Caco-2 (cell line): ENCODE results near the gene C3orf18. TPM values are rescaled to one million over a fixed set of nuclear protein-coding genes. Genes with fewer than 3 reads are reported as not detected.

Source experiments
- BruUV-seq: library from RNA; stranded (reverse); fragments of 400-500 nt; replicated peaks from 2 replicates; lab custom pipeline; 2021; lab: Mats Ljungman, UMichigan
- CTCF ChIA-PET: fragments of 300-600 bp; sonication (Branson Sonifier 250); formaldehyde crosslinking; loops from one replicate; lab custom pipeline; 2022; ENCODE audit warnings: antibody characterized with exemption; lab: Charles Lee
- POLR2A ChIA-PET: fragments of 300-600 bp; sonication (Branson Sonifier 250); formaldehyde crosslinking; loops from one replicate; lab custom pipeline; 2022; ENCODE audit warnings: antibody characterized with exemption; lab: Charles Lee
- DNase-seq, 2 experiments: peaks; one replicate each; pipeline versions ENCODE4 v3.0.0 to v3.0.0-alpha.2; 2020 to 2022
- H3K27me3 ChIP-seq: replicated peaks from 2 replicates; pipeline ENCODE4 v1.6.0; 2011; ENCODE audit warnings: low read length; ENCODE audit not compliant: control insufficient read depth, insufficient read depth
- H3K36me3 ChIP-seq: 2 replicates; pipeline ENCODE4 v1.5.1; 2011; ENCODE audit warnings: low read length; ENCODE audit not compliant: control insufficient read depth, insufficient read depth
- H3K4me1 ChIP-seq: fragments of 250-450 bp; sonication (Bioruptor Pico); 2 replicates; pipeline ENCODE4 v1.5.1; 2020; ENCODE audit warnings: mild to moderate bottlenecking
- H3K4me3 ChIP-seq: 2 replicates; pipeline ENCODE4 v1.5.1; 2011; ENCODE audit warnings: low read depth, mild to moderate bottlenecking, control low read depth, low read length
- H3K9me3 ChIP-seq: fragments of 250-450 bp; sonication (Bioruptor Pico); 2 replicates; pipeline ENCODE4 v1.5.1; 2020; ENCODE audit warnings: mild to moderate bottlenecking, moderate library complexity
- H3K27ac Mint-ChIP-seq: one replicate; pipeline ENCODE4 v1.8.0; 2022; ENCODE audit warnings: mixed read lengths; ENCODE audit not compliant: unreplicated experiment
- H3K27me3 Mint-ChIP-seq: one replicate; pipeline ENCODE4 v1.8.0; 2022; ENCODE audit warnings: mixed read lengths; ENCODE audit not compliant: insufficient read depth, unreplicated experiment
- H3K36me3 Mint-ChIP-seq: one replicate; pipeline ENCODE4 v1.8.0; 2022; ENCODE audit warnings: mild to moderate bottlenecking, mixed read lengths; ENCODE audit not compliant: insufficient read depth, unreplicated experiment
- H3K4me1 Mint-ChIP-seq: one replicate; pipeline ENCODE4 v1.8.0; 2022; ENCODE audit warnings: low read depth, mixed read lengths; ENCODE audit not compliant: unreplicated experiment
- H3K4me3 Mint-ChIP-seq: one replicate; pipeline ENCODE4 v1.8.0; 2022; ENCODE audit warnings: mild to moderate bottlenecking, moderate library complexity, mixed read lengths; ENCODE audit not compliant: unreplicated experiment
- H3K9me3 Mint-ChIP-seq: one replicate; pipeline ENCODE4 v1.8.0; 2022; ENCODE audit warnings: mixed read lengths; ENCODE audit not compliant: unreplicated experiment
- intact Hi-C: fragments of 100-400 bp; cut with micrococcal nuclease; formaldehyde crosslinking; loops from one replicate; pipeline ENCODE4 v1.10.0; 2022; ENCODE audit not compliant: unreplicated experiment
- total RNA-seq: library from RNA; stranded (reverse); gene quantifications from 2 replicates; pipeline ENCODE4 v1.2.3, GENCODE V29; 2022
- TF ChIP-seq, protein P1 (sequence below), 2 experiments: fragments of 200-600 bp in 1 of 2; IDR thresholded peaks; 1 replicate in 1 of 2; 2 replicates in 1 of 2; pipeline versions ENCODE4 v1.5.1 to v1.8.0; 2011 to 2022; ENCODE audit warnings: antibody characterized with exemption in 1 of 2, control low read depth in 1 of 2, inconsistent platforms in 1 of 2, low read depth in 1 of 2, low read length in 1 of 2, mild to moderate bottlenecking in 1 of 2, moderate library complexity in 1 of 2; ENCODE audit not compliant: insufficient read depth in 1 of 2, severe bottlenecking in 1 of 2, unreplicated experiment in 1 of 2

The C3orf18 gene
- total RNA-seq, 1 experiment from 2014 or later, result 2.1 TPM

GRCh38 chr3:50567011-50567385, 549 bp downstream of the C3orf18 start:
- Mint-ChIP-seq H3K4me3 (peak overlapping the region; percentile 94), H3K27ac (no peak overlapping the region), H3K27me3 (peaks cover 3% of the 10 kb centered on the region)

DNA sequence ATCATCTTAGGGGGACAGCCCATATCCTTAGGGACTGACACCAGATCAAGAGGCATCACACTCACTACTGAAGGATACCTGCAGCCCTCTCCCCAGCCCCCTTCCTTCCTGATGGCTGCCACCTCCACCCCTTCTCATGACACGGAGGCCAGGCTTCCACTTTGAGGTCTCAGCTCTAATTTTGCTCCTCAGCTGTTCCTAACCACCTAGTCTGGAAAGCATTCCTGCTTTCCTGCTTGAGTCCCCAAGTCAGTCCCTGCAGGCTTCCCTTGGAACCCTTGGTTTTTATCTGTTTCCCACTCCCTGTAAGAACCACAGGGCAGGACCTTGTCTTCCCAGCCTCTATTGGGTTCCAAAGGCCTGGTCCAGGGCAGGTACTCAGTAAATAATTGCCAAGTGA, 3.2 kb downstream of the C3orf18 start:
- H3K4me1 ChIP-seq, result no peaks in the 10 kb centered on the region
- intact Hi-C loops, result no loop called here
- Mint-ChIP-seq H3K27ac (no peak overlapping the region), H3K36me3 (peaks cover 12% of the 10 kb centered on the region), H3K4me1 (no peaks in the 10 kb centered on the region), H3K4me3 (no peak overlapping the region), H3K27me3 (peaks cover 3% of the 10 kb centered on the region), H3K9me3 (no peaks in the 10 kb centered on the region)
- TF ChIP-seq, protein P1, sequence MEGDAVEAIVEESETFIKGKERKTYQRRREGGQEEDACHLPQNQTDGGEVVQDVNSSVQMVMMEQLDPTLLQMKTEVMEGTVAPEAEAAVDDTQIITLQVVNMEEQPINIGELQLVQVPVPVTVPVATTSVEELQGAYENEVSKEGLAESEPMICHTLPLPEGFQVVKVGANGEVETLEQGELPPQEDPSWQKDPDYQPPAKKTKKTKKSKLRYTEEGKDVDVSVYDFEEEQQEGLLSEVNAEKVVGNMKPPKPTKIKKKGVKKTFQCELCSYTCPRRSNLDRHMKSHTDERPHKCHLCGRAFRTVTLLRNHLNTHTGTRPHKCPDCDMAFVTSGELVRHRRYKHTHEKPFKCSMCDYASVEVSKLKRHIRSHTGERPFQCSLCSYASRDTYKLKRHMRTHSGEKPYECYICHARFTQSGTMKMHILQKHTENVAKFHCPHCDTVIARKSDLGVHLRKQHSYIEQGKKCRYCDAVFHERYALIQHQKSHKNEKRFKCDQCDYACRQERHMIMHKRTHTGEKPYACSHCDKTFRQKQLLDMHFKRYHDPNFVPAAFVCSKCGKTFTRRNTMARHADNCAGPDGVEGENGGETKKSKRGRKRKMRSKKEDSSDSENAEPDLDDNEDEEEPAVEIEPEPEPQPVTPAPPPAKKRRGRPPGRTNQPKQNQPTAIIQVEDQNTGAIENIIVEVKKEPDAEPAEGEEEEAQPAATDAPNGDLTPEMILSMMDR (IDR thresholded peaks at IDR 0.05; ENCODE audit: insufficient read depth in 1 of 2, low read depth in 1 of 2, low read length in 1 of 2, severe bottlenecking in 1 of 2, unreplicated experiment in 1 of 2), result no peak
- no peaks in the 10 kb centered on the region for H3K27me3 ChIP-seq
- POLR2A ChIA-PET, result no interaction called here
- BruUV-seq, result no TSS peak
- H3K4me3 ChIP-seq, result no peak overlapping the region
- no peaks in the 10 kb centered on the region for H3K36me3 ChIP-seq
- DNase-seq, result no peak
- CTCF ChIA-PET, result no interaction called here
- H3K9me3 ChIP-seq, result no peaks in the 10 kb centered on the region

More at GRCh38 chr3:50567011-50567385, 549 bp downstream of the C3orf18 start:
- intact Hi-C loops, result no loop called here
- no peaks in the 10 kb centered on the region for H3K9me3 Mint-ChIP-seq
- Histone ChIP-seq H3K27me3 (no peaks in the 10 kb centered on the region), H3K36me3 (no peaks in the 10 kb centered on the region), H3K4me1 (0 out of 2 replicates have a peak, but pooled peaks cover 5% of the 10 kb centered on the region), H3K9me3 (no peaks in the 10 kb centered on the region), H3K4me3 (peak overlapping the region; percentile 39)
- POLR2A ChIA-PET, result no interaction called here
- DNase-seq, result no peak
- H3K4me1 Mint-ChIP-seq, result no peaks in the 10 kb centered on the region
- TF ChIP-seq, protein P1 (IDR thresholded peaks at IDR 0.05; ENCODE audit: insufficient read depth in 1 of 2, low read depth in 1 of 2, low read length in 1 of 2, severe bottlenecking in 1 of 2, unreplicated experiment in 1 of 2), result no peak
- peaks cover 17% of the 10 kb centered on the region for H3K36me3 Mint-ChIP-seq
- no TSS peak for BruUV-seq
- CTCF ChIA-PET, result interaction anchor here (1.2 kb wide), 1 partner anchor 25 kb away, joined by 4 read pairs; no protein-coding TSS in a partner anchor

DNA sequence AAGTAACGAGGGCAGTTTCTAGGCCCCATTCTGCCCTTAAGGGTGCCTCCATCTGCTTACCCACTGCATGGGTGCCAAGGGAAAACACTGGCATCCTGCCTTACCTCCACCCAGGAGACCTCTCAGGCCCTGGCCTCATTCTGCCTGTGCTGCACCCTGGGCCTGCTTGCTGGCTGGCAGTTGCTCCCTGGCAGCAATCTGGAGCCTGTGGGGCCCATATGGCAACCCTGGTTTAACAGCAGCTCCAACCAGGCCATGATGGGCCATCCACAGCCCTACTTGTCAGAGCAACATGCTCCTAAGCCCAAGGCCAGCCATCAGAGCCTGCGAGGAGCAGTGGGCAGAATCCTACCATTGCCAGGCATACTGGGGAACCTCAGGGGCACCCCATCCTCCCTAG, 3.7 kb downstream of the C3orf18 start:
- Mint-ChIP-seq H3K4me1 (no peaks in the 10 kb centered on the region), H3K27me3 (peaks cover 3% of the 10 kb centered on the region), H3K36me3 (peaks cover 8% of the 10 kb centered on the region), H3K4me3 (no peak overlapping the region), H3K9me3 (no peaks in the 10 kb centered on the region), H3K27ac (no peak overlapping the region)
- Histone ChIP-seq H3K4me1 (no peaks in the 10 kb centered on the region), H3K9me3 (no peaks in the 10 kb centered on the region), H3K27me3 (no peaks in the 10 kb centered on the region), H3K36me3 (no peaks in the 10 kb centered on the region), H3K4me3 (no peak overlapping the region)
- CTCF ChIA-PET, result no interaction called here
- TF ChIP-seq, protein P1 (IDR thresholded peaks at IDR 0.05; ENCODE audit: insufficient read depth in 1 of 2, low read depth in 1 of 2, low read length in 1 of 2, severe bottlenecking in 1 of 2, unreplicated experiment in 1 of 2), result no peak
- intact Hi-C loops, result no loop called here
- POLR2A ChIA-PET, result no interaction called here
- no TSS peak for BruUV-seq
- no peak for DNase-seq
